ENCODE results near the gene SH3GLB1. TPM values are rescaled to one million over a fixed set of nuclear protein-coding genes. Genes with fewer than 3 reads are reported as not detected.

Gene SH3GLB1
- total RNA-seq, 2 donors from 2014 or later: 20.1 to 31.6 TPM

GRCh38 chr1:86741947-86742572 is 37.7 kb downstream of the SH3GLB1 start:
- WGBS, 2 donors: 40% methylated on average over 6 of the region's 6 CpGs
- DNase-seq (peak; percentile 28 to 53 (median 43)), ATAC-seq (no peak)
- H3K27me3 ChIP-seq: no peaks in the 10 kb centered on the region
- no peak overlapping the region for H3K4me3 ChIP-seq
- TF ChIP-seq POLR2A (IDR thresholded peaks at IDR 0.05): no peak
- peak in 6 of 7 experiments; percentile 48 to 76 (median 50) for TF ChIP-seq CTCF (IDR thresholded peaks at IDR 0.05)
- peaks cover 0 to 22% of the 10 kb centered on the region in 2 donors for H3K36me3 ChIP-seq (replicated peaks in 1 of 2; ENCODE audit: insufficient read depth in 1 of 2, low read depth in 2 of 2)
- H3K9me3 ChIP-seq: no peaks in the 10 kb centered on the region
- no peaks in the 10 kb centered on the region for H3K4me1 ChIP-seq
- no peak overlapping the region for H3K27ac ChIP-seq
- intact Hi-C loops (cut with DNase I): no loop called here

- Histone ChIP-seq H3K27ac (no peak overlapping the region), H3K4me3 (no peak overlapping the region), H3K9me3 (no peaks in the 10 kb centered on the region), H3K4me1 (no peaks in the 10 kb centered on the region), H3K27me3 (no peaks in the 10 kb centered on the region), H3K36me3 (replicated peaks in 1 of 2; ENCODE audit: insufficient read depth in 1 of 2, low read depth in 2 of 2) (peaks cover 0 to 15% of the 10 kb centered on the region in 2 donors)
- DNase-seq: no peak
- WGBS, 2 donors: 40 to 42% methylated on average over 1 of the region's 1 CpG
- no peak for ATAC-seq
- no peak for TF ChIP-seq CTCF (IDR thresholded peaks at IDR 0.05)
- TF ChIP-seq POLR2A (IDR thresholded peaks at IDR 0.05): no peak
- intact Hi-C loops (cut with DNase I): no loop called here
These were observed 42.9 kb downstream of the SH3GLB1 start for GRCh38 chr1:86747304-86747703.

DNA sequence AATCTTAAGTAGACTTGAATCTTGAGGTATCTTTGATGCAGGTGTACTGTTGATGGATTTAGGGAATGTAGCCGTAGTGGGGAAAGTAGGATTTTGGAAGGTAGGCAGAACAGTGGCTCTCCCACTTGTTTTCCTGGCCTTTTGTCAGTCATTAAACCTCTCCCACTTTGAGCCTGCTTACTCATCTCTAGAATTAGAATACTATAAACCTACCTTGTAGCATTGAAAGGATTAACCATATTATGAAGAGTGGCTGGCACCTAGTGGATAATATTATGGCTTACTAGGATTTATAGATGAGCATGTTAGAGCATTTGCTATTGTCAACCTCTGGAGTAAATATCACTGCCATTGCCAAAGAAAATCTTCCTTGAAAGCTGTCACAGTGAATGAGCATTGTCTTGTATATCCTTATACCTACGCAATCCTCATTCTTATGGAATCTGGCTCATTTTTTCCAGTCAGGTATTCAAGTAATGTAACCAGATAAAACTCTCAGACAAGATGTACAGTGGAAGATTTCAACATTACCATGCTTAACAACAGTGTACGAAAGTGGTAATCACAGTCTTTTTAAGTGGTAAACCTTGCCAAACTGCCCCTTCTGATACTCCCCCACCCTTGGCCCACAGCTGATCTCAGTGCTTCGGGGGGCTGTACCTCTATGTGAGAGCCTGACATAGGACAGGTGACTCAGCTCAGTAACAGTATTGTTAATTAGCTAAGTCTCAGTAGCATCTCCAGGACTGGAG is 44.4 kb downstream of the SH3GLB1 start:
- intact Hi-C loops (cut with DNase I): no loop called here

GRCh38 chr1:86750076-86750475 is 45.7 kb downstream of the SH3GLB1 start:
- DNase-seq (no peak), ATAC-seq (no peak)
- Histone ChIP-seq H3K4me3 (no peak overlapping the region), H3K4me1 (no peaks in the 10 kb centered on the region), H3K27me3 (no peaks in the 10 kb centered on the region), H3K36me3 (replicated peaks in 1 of 2; ENCODE audit: insufficient read depth in 1 of 2, low read depth in 2 of 2) (peaks cover 0 to under 1% of the 10 kb centered on the region in 2 donors), H3K27ac (no peak overlapping the region), H3K9me3 (no peaks in the 10 kb centered on the region)
- intact Hi-C loops (cut with DNase I): no loop called here
- WGBS, 2 donors: 85 to 90% methylated on average over 1 of the region's 1 CpG
- TF ChIP-seq POLR2A (IDR thresholded peaks at IDR 0.05) (no peak), CTCF (IDR thresholded peaks at IDR 0.05) (no peak)

More for the DNA sequence above, 44.4 kb downstream of the SH3GLB1 start:
- DNase-seq: no peak
- no peak overlapping the region for H3K27ac ChIP-seq
- no peaks in the 10 kb centered on the region for H3K9me3 ChIP-seq
- no peaks in the 10 kb centered on the region for H3K27me3 ChIP-seq
- H3K4me1 ChIP-seq: no peaks in the 10 kb centered on the region
- no peak overlapping the region for H3K4me3 ChIP-seq
- H3K36me3 ChIP-seq (replicated peaks in 1 of 2; ENCODE audit: insufficient read depth in 1 of 2, low read depth in 2 of 2): peaks cover 0 to 6% of the 10 kb centered on the region in 2 donors
- ATAC-seq: no peak
- WGBS, 2 donors: 89 to 92% methylated on average over 4 of the region's 4 CpGs
- TF ChIP-seq CTCF (IDR thresholded peaks at IDR 0.05) (no peak), POLR2A (IDR thresholded peaks at IDR 0.05) (no peak)

Measured in body of pancreas (tissue), 4 donors.